Prostate gland (tissue), 2 donors: ENCODE data around the gene NOC2L. TPM values are rescaled to one million over a fixed set of nuclear protein-coding genes. Genes with fewer than 3 reads are reported as not detected.

Experiments
- DNase-seq: peaks from one replicate; pipeline ENCODE4 v3.0.0-alpha.2; 2019; ENCODE audit warnings: low spot score
- H3K27ac ChIP-seq, 2 donors: fragments of 200-600 bp; sonication (generic); 2 replicates each; pipeline ENCODE4 v1.5.1; 2017 to 2019
- H3K27me3 ChIP-seq: fragments of 200-600 bp; sonication (generic); replicated peaks from 2 replicates; pipeline ENCODE4 v1.5.1; 2019; ENCODE audit not compliant: insufficient read depth
- H3K36me3 ChIP-seq, 2 donors: fragments of 200-600 bp; sonication (generic); 1 replicate in 1 of 2; 2 replicates in 1 of 2; pipeline versions ENCODE4 v1.5.1 to v1.8.1; 2017 to 2019
- H3K4me1 ChIP-seq: fragments of 200-600 bp; sonication (generic); replicated peaks from 2 replicates; pipeline ENCODE4 v1.5.1; 2019
- H3K4me3 ChIP-seq, 2 donors: fragments of 200-600 bp; sonication (generic); 2 replicates each; pipeline ENCODE4 v1.5.1; 2017 to 2019
- H3K9me3 ChIP-seq: fragments of 200-600 bp; sonication (generic); 2 replicates; pipeline ENCODE4 v1.5.1; 2017
- CTCF ChIP-seq, 4 experiments: fragments of 200-600 bp in 2 of 4; fragments of 450-650 bp in 2 of 4; sonication (generic) in 2 of 4; IDR thresholded peaks; 1 replicate in 3 of 4; 2 replicates in 1 of 4; pipeline ENCODE4 v1.5.1; 2016 to 2019; ENCODE audit warnings: antibody characterized with exemption in 4 of 4, mild to moderate bottlenecking in 2 of 4, moderate library complexity in 2 of 4
- POLR2A ChIP-seq: fragments of 450-650 bp; IDR thresholded peaks from one replicate; pipeline ENCODE4 v1.6.1; 2016; ENCODE audit warnings: antibody characterized with exemption, mild to moderate bottlenecking
- POLR2AphosphoS5 ChIP-seq: sonication (generic); formaldehyde crosslinking; IDR thresholded peaks from one replicate; pipeline ENCODE4 v1.6.1; 2017; ENCODE audit warnings: antibody characterized with exemption
- WGBS: methylation state at CpG from one replicate; pipeline ENCODE4 v1.1.5; 2018; 5-methylcytosine and 5-hydroxymethylcytosine counted together
- intact Hi-C: fragments of 100-400 bp; cut with DNase I; formaldehyde crosslinking; loops from one replicate; pipeline ENCODE4 v1.14.2; 2022
- total RNA-seq, 2 donors: library from RNA; depleted of rRNA; stranded (reverse); fragments of >200 nt; gene quantifications; one replicate each; pipeline ENCODE4 v1.1.0, GENCODE V29; 2016

Gene NOC2L
- total RNA-seq, 2 donors from 2014 or later = 43.2 to 65.5 TPM

DNA sequence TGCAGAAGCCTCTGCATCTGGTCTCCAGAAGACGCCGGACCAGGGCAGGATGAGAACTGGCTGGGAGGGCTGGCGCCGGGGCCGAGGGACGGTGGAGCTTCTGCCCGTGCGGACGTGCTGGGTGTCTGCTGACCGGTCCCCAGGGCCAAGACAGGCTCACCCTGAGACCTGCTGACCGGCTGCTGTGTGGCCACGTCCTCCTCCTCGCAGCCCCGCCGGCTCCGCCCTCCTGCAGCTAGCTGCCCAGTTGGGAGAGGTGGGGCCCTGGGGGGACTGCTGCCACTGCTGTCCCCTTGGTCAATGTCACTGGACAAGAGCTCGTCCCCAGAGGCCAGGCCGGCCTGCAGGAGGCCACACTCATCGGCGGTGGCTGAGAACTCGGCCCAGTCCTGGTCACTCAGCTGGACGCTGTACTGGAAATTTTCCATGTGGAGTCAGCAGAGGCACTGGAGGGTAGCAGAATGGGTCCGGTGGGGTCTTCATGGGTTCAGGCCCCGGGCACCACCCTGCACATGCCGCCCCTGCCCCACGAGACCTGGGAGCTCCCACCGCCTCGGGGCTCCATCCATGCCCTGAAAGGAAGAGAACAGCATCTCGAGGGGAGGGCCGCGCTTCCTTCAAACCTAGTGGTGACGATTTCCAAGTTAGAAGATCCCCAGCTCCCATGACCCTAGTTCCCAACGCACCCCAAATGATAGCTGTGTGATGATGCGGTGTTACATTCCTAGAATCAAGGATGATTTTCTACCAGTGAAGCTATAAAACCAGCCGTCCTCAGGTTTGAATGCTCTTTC, 21.7 kb upstream of the NOC2L start:
- H3K9me3 ChIP-seq = no peaks in the 10 kb centered on the region
- intact Hi-C loops = no loop called here
- DNase-seq = no peak
- 76% methylated on average over 33 of the region's 35 CpGs for WGBS
- TF ChIP-seq POLR2AphosphoS5 (no peak), CTCF (IDR thresholded peaks at IDR 0.05) (no peak), POLR2A (no peak)
- no peaks in the 10 kb centered on the region for H3K36me3 ChIP-seq
- H3K27ac ChIP-seq = no peak overlapping the region
- no peak overlapping the region for H3K4me3 ChIP-seq
- H3K4me1 ChIP-seq = no peaks in the 10 kb centered on the region
- peaks cover 1% of the 10 kb centered on the region for H3K27me3 ChIP-seq

- intact Hi-C loops = no loop called here
Measured at GRCh38 chr1:980137-980571, 21.1 kb upstream of the NOC2L start.

DNA sequence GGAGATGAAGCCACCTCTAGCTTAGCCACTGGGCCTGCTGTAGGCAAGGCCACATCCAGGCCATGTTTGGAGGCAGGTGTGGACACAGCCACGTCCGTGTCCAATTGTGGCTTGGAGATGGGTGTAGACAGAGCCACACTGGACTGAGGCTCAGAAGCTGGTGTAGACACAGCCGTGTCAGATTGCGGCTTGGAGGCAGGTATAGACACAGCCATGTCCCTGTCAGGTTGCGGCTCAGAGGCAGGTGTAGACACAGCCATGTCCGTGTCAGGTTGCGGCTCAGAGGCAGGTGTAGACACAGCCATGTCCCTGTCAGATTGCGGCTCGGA, 20.7 kb upstream of the NOC2L start:
- Histone ChIP-seq H3K27me3 (peaks cover 1% of the 10 kb centered on the region), H3K36me3 (no peaks in the 10 kb centered on the region), H3K9me3 (no peaks in the 10 kb centered on the region), H3K4me3 (no peak overlapping the region), H3K4me1 (peaks cover 2% of the 10 kb centered on the region), H3K27ac (no peak overlapping the region)
- TF ChIP-seq POLR2A (no peak), CTCF (IDR thresholded peaks at IDR 0.05) (no peak), POLR2AphosphoS5 (no peak)
- no peak for DNase-seq
- WGBS = 77% methylated on average over 9 of the region's 9 CpGs
- intact Hi-C loops = no loop called here

More at GRCh38 chr1:980137-980571, 21.1 kb upstream of the NOC2L start:
- H3K4me1 ChIP-seq = peaks cover 2% of the 10 kb centered on the region
- H3K4me3 ChIP-seq = no peak overlapping the region
- no peak overlapping the region for H3K27ac ChIP-seq
- no peaks in the 10 kb centered on the region for H3K9me3 ChIP-seq
- H3K27me3 ChIP-seq = peaks cover 1% of the 10 kb centered on the region
- no peaks in the 10 kb centered on the region for H3K36me3 ChIP-seq
- TF ChIP-seq POLR2AphosphoS5 (no peak), CTCF (IDR thresholded peaks at IDR 0.05) (no peak), POLR2A (no peak)
- DNase-seq = no peak
- 62% methylated on average over 13 of the region's 13 CpGs for WGBS

DNA sequence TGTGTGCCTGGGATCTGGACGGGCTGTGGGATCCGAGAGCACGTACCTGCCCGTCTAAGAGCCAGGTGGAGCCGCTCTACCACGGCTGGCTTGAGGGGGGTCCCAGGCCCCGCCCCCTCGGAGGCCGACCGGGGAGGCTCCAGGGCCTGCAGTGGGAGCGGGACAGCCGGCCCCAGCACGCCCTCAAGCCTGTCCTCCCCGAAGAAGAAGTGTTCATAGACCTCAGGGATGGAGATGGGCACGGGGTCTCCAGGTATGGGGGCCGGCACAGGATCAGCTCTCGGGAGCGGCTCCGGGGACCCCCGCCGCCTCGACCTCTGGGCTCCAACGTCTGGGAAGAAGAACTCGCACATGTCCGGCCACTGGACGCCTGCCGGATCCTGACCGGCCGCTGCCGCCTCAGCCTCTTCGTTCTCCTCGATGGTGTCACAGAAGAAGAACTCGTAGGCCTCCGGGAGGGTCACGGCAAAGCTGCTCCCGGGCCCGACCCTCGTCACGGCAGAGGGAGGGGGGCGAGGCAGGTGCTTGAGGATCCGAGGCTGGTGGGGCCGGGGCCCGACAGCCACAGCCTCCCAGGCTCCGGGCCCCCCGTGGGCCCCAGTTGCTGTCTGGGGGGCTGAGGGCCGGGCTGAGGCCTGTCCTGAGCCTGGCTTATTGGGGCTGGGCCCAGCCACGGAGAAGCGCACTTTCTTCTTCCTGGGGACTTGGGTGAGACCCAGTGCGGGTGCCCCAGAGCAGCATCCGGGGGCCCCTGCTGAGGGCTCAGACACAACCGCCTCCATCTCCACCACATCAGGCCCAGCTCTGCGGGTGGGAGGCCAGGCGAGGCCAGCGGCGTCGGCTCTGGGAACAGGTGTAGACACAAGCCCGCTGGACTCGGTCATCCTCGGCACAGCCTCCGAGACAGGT, 20.0 kb upstream of the NOC2L start:
- Histone ChIP-seq H3K4me1 (peaks cover 2% of the 10 kb centered on the region), H3K27ac (no peak overlapping the region), H3K9me3 (no peaks in the 10 kb centered on the region), H3K27me3 (peaks cover 1% of the 10 kb centered on the region), H3K4me3 (no peak overlapping the region), H3K36me3 (no peaks in the 10 kb centered on the region)
- WGBS = 79% methylated on average over 41 of the region's 60 CpGs
- no peak for TF ChIP-seq POLR2AphosphoS5
- no peak for TF ChIP-seq POLR2A
- no peak for TF ChIP-seq CTCF (IDR thresholded peaks at IDR 0.05)
- DNase-seq = no peak
- intact Hi-C loops = no loop called here
